ENCODE measurements around the gene ZNF587B. TPM values are rescaled to one million over a fixed set of nuclear protein-coding genes. Genes with fewer than 3 reads are reported as not detected.
"Not testable (repeated sequence)": the region's sequence is repeated elsewhere in the genome, so short reads cannot be mapped to it uniquely, and the experiment has no call there.

ZNF587B gene
- total RNA-seq = 10 to 100 TPM; 10.2 to 32.5 (median 16.4) TPM

- 33 to 54% methylated on average over 8 to 22 of the region's 22 CpGs for whole genome bisulfite sequencing, 2 donors
- ATAC-seq (ENCODE audit: low FRiP score in 2 of 2) = peak; percentile 65 to 85
- H3K9me3 ChIP-seq = no peaks in the 10 kb centered on the region
- H3K27ac ChIP-seq = peak within 1 kb of the TSS in 1 of 4 donors; percentile 69
- H3K4me3 ChIP-seq = peak within 1 kb of the TSS in 3 of 4 donors; percentile 36 to 50 (median 45)
- peak in 5 of 6 experiments; percentile 15 to 41 (median 33) for TF ChIP-seq CTCF (IDR thresholded peaks at IDR 0.05)
- no peak for TF ChIP-seq POLR2A (IDR thresholded peaks at IDR 0.05)
- peak; percentile 9 to 26 for TF ChIP-seq POLR2AphosphoS5 (IDR thresholded peaks at IDR 0.05)
- no peaks in the 10 kb centered on the region for H3K27me3 ChIP-seq
- H3K4me1 ChIP-seq = peaks cover 0 to 3% (median 0%) of the 10 kb centered on the region in 4 donors
- H3K36me3 ChIP-seq = no peaks in the 10 kb centered on the region
- DNase-seq = peak in 1 of 2 donors; percentile 42
Observed at GRCh38 chr19:57830071-57830602, at the start of gene ZNF587B. Gene ZNF587B, plus strand, starts transcription at chr19:57830299. Its CDS starts 230 bp downstream, at chr19:57830529.

GRCh38 chr19:57786286-57786685 is 43.8 kb upstream of the ZNF587B start:
- 96 to 97% methylated on average over 19 to 34 of the region's 38 CpGs for WGBS, 2 donors
- DNase-seq = peak in 1 of 2 donors; percentile 75
- no peaks in the 10 kb centered on the region for H3K4me1 ChIP-seq
- H3K9me3 ChIP-seq = peaks cover 17 to 82% (median 63%) of the 10 kb centered on the region in 4 donors
- no peak for TF ChIP-seq CTCF (IDR thresholded peaks at IDR 0.05)
- TF ChIP-seq POLR2AphosphoS5 (IDR thresholded peaks at IDR 0.05) = no peak
- no peak for TF ChIP-seq POLR2A (IDR thresholded peaks at IDR 0.05)
- no peak for TF ChIP-seq EP300 (IDR thresholded peaks at IDR 0.05)
- no peak overlapping the region for H3K4me3 ChIP-seq
- H3K27me3 ChIP-seq = no peaks in the 10 kb centered on the region
- no peak overlapping the region for H3K27ac ChIP-seq
- H3K36me3 ChIP-seq = peaks cover 5 to 36% (median 16%) of the 10 kb centered on the region in 4 donors
- ATAC-seq (ENCODE audit: low FRiP score in 2 of 2) = no peak

GRCh38 chr19:57786906-57787305 is 43.2 kb upstream of the ZNF587B start:
- WGBS, 2 donors = 86 to 90% methylated on average over 5 of the region's 5 CpGs
- no peak for TF ChIP-seq POLR2A (IDR thresholded peaks at IDR 0.05)
- H3K4me3 ChIP-seq = no peak overlapping the region
- peaks cover 13 to 76% (median 62%) of the 10 kb centered on the region in 4 donors for H3K9me3 ChIP-seq
- DNase-seq (no peak), ATAC-seq (ENCODE audit: low FRiP score in 2 of 2) (no peak)
- peaks cover 5 to 37% (median 16%) of the 10 kb centered on the region in 4 donors for H3K36me3 ChIP-seq
- no peak overlapping the region for H3K27ac ChIP-seq
- no peaks in the 10 kb centered on the region for H3K27me3 ChIP-seq
- H3K4me1 ChIP-seq = no peaks in the 10 kb centered on the region

GRCh38 chr19:57788114-57788692 is 41.9 kb upstream of the ZNF587B start:
- no peak overlapping the region for H3K27ac ChIP-seq
- no peaks in the 10 kb centered on the region for H3K4me1 ChIP-seq
- DNase-seq (no peak), ATAC-seq (ENCODE audit: low FRiP score in 2 of 2) (no peak)
- peaks cover 5 to 48% (median 19%) of the 10 kb centered on the region in 4 donors for H3K36me3 ChIP-seq
- H3K27me3 ChIP-seq = no peaks in the 10 kb centered on the region
- H3K4me3 ChIP-seq = no peak overlapping the region
- H3K9me3 ChIP-seq = peaks cover 6 to 67% (median 56%) of the 10 kb centered on the region in 4 donors
- no peak for TF ChIP-seq POLR2A (IDR thresholded peaks at IDR 0.05)
- no peak for TF ChIP-seq EP300 (IDR thresholded peaks at IDR 0.05)
- no peak for TF ChIP-seq CTCF (IDR thresholded peaks at IDR 0.05)
- TF ChIP-seq POLR2AphosphoS5 (IDR thresholded peaks at IDR 0.05) = no peak

- Histone ChIP-seq H3K27ac (no peak overlapping the region), H3K9me3 (peaks cover 6 to 61% (median 46%) of the 10 kb centered on the region in 4 donors), H3K27me3 (no peaks in the 10 kb centered on the region), H3K4me1 (no peaks in the 10 kb centered on the region), H3K4me3 (no peak overlapping the region), H3K36me3 (peaks cover 5 to 48% (median 19%) of the 10 kb centered on the region in 4 donors)
- TF ChIP-seq CTCF (IDR thresholded peaks at IDR 0.05) (no peak), POLR2A (IDR thresholded peaks at IDR 0.05) (no peak), POLR2AphosphoS5 (IDR thresholded peaks at IDR 0.05) (no peak), EP300 (IDR thresholded peaks at IDR 0.05) (no peak)
- DNase-seq (no peak), ATAC-seq (ENCODE audit: low FRiP score in 2 of 2) (no peak)
- 93 to 95% methylated on average over 4 of the region's 4 CpGs for WGBS, 2 donors
Observed at GRCh38 chr19:57789288-57789687, 40.8 kb upstream of the ZNF587B start.

GRCh38 chr19:57796580-57796979 is 33.5 kb upstream of the ZNF587B start:
- H3K4me3 ChIP-seq; H3K27ac ChIP-seq; DNase-seq; ATAC-seq (ENCODE audit: low FRiP score in 2 of 2); H3K4me1 ChIP-seq; H3K27me3 ChIP-seq: not testable (repeated sequence)
- Histone ChIP-seq H3K36me3 (peaks cover 0 to 33% (median 3%) of the 10 kb centered on the region in 4 donors), H3K9me3 (peaks cover 0 to 13% (median 0%) of the 10 kb centered on the region in 4 donors)
- WGBS, 2 donors = 86 to 100% methylated on average over 1 of the region's 1 CpG
